22Rv1 (cell line): ENCODE data around the gene LYPD6B.

Source experiments
- H3K27ac ChIP-seq: fragments of 450-650 bp; 2 replicates; pipeline ENCODE4 v1.5.1; 2017
- ZFX ChIP-seq: fragments of 450-650 bp; IDR thresholded peaks from 2 replicates; pipeline ENCODE4 v1.6.1; 2017; ENCODE audit warnings: antibody characterized with exemption, borderline replicate concordance
- TF ChIP-seq, protein P1 (sequence below): fragments of 450-650 bp; IDR thresholded peaks from 2 replicates; pipeline ENCODE4 v1.5.1; 2017; ENCODE audit warnings: mild to moderate bottlenecking

LYPD6B gene

DNA sequence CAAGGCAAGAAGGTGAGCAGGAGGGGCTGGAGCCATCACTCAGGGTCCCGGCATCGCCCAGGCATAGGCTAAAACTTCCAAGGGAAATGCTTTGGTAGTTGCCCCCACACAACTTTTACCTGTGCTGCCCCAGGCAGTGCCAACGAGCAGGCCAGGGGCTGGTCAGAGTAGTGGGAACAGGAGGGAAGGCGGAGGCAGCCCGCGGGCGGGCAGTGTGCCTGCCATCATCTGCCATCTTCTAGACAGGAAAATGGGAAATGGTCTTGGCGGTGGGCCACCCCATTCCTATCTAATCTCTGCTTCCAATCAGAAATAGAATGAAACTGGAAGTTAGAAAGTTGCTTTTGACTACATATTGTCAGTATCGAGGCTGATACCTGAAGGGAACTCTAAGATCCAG is 26.0 kb upstream of the LYPD6B start:
- TF ChIP-seq ZFX: no peak
- TF ChIP-seq, protein P1, sequence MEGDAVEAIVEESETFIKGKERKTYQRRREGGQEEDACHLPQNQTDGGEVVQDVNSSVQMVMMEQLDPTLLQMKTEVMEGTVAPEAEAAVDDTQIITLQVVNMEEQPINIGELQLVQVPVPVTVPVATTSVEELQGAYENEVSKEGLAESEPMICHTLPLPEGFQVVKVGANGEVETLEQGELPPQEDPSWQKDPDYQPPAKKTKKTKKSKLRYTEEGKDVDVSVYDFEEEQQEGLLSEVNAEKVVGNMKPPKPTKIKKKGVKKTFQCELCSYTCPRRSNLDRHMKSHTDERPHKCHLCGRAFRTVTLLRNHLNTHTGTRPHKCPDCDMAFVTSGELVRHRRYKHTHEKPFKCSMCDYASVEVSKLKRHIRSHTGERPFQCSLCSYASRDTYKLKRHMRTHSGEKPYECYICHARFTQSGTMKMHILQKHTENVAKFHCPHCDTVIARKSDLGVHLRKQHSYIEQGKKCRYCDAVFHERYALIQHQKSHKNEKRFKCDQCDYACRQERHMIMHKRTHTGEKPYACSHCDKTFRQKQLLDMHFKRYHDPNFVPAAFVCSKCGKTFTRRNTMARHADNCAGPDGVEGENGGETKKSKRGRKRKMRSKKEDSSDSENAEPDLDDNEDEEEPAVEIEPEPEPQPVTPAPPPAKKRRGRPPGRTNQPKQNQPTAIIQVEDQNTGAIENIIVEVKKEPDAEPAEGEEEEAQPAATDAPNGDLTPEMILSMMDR: no peak
- no peak overlapping the region for H3K27ac ChIP-seq

DNA sequence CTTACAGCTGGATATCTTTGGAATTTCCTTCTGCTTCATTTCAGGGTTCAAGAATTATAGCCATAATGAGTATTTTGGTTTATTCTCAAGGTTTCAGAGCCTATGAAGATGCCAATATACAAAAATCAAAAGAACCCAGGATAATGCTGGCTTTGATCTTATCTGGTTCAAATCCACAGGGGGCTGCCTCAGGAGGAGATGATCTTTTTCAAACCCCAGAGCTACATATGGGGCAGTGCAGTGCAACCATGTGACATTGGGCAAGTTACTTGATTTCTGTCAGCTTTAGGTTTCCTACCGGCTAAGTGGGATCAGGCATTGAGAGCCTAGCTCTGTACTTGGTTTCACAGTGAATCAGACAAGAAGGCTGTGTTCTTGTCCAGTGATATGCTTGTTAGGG is 23.0 kb upstream of the LYPD6B start:
- H3K27ac ChIP-seq: no peak overlapping the region
- TF ChIP-seq ZFX: no peak
- TF ChIP-seq, protein P1: no peak

DNA sequence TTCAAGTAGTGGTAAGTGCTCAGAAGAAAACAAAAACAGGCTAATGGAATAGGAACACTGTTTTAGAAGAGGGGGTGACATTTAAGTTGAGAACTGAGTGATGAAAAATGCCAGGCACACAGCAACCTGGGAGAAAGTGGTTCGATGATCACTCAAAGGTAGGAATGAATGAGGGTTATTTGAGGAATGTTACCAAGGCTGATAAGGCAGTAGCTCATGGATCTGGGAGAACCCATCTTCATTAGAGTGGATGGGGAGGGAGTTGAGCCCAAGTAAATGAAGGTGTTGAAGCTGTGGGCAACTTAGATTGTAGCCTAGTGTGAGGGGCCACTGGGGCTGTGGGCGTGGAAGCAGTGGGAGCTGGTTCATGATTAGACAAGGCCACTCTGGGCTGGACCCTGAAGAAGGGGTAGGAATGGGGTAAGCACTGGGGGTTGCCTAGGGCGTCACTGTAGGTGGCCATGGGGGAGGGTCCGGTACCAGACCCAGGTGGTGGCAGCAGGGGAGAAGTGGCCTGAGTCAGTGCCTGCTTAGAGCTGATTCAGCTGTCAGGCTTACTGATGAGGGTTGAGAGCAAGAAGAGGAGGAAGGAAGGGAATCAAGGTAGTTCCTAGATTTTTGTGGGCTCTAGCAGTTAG is 22.5 kb upstream of the LYPD6B start:
- TF ChIP-seq, protein P1: no peak
- no peak for TF ChIP-seq ZFX
- H3K27ac ChIP-seq: no peak overlapping the region

DNA sequence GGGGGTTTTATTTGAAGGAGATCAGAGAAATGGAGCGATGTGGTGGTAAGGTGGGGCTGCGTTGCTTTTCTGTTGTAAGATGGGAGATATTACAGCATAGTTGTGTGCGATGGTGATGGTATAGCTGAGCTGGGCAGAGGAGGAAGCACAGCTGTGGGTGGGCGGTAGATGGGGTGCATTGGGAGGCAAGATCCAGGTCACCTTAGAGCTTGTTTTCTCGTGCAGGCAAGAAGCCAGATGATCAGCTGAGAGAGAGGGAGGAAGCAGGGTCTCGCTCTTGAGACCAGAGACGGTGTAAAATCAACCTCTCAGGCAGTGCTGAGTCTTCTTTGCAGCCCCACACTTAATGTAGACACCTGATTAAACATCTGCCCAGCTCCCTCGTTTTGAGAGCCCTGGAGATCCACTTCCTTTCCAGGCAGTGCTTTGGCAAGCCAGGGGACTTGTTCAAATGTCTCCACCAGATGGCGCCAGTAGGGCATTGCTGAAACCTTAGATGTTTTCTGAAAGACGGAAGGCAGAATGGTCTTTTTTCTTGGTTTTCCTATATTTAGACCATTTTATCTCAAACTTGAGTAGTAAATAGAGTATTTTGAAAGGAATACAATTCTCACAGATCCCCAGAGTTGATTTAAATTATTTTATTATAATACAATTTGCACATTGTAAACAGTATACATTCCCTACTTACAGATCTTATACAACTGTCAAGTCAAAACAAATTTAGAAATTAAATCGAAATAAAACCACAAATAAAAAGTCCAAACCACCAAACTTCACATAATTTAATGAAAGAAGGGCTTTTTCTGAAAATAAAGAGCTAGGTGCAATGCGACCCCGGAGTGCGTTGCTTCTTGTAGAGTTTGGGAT is 21.1 kb upstream of the LYPD6B start:
- no peak for TF ChIP-seq ZFX
- TF ChIP-seq, protein P1: peak; percentile 77
- H3K27ac ChIP-seq: no peak overlapping the region

DNA sequence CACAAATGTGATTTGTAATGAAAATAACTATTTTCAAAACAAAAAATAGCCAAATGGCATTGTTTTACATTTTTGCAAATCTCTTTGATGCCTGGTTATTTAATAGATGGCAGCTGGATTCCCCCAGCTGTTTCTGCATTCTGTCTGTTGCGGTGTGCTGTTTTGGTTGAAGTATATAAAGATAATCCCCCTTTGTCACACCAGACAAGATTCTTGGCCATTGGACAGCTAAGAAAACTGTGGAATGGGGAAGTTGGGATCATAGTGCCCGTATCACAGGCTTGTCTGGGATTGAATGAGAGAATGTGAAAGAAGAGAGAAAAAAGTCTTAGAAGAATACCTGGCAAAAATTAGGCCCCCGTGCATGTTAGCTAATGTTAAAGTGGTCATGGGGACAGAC is 19.5 kb upstream of the LYPD6B start:
- H3K27ac ChIP-seq: no peak overlapping the region
- no peak for TF ChIP-seq ZFX
- TF ChIP-seq, protein P1: no peak

DNA sequence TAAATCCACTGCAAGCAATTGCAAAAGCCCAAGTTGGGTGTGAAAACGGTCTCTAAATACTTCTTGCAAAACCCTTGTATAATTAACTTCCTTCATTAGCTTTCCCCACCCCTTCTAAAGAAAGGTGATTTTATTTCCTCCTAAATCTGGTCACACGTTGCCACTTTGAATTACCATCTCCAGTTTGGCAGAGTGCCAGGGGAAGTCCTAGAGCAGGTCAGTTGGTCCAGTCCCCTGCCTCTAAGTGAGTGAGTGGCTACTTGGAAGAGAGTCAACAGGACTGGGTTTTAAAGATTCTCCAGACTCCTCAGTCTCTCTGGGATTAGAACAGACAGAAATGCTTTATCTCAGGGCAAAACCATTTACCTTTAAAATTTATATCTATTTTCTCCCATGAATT is 18.7 kb upstream of the LYPD6B start:
- H3K27ac ChIP-seq: no peak overlapping the region
- TF ChIP-seq, protein P1: no peak
- TF ChIP-seq ZFX: no peak

DNA sequence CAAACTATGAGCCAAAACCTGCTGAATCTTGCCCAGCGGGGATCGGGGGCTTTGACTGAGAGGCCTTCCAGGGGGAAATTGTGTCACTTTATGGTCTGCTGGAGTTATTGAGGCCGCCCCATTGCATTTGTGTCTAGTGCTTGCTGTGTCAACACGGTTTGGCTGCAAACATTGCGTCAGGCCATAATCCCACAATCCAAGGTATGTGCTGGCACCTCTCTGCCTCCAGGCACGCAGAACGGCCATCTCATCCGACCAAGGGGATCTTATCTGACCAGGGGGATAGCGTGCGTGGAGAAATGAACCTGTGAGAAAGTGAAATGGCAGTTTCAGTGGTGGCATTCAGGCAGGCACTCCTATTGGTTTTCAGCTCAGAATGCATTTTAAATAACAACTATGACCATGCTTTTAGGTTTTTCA is 18.1 kb upstream of the LYPD6B start:
- no peak overlapping the region for H3K27ac ChIP-seq
- TF ChIP-seq ZFX: no peak
- TF ChIP-seq, protein P1: no peak
